Hematopoietic multipotent progenitor cell treated with erythropoietin and hydrocortisone succinate and interleukin-3 and kit ligand, for 6 days (in vitro differentiated cells): Measurements from ENCODE around the gene NUCKS1.

Source experiments
- DNase-seq: peaks from one replicate; pipeline ENCODE4 v3.0.0-alpha.2; 2015

The NUCKS1 gene

DNA sequence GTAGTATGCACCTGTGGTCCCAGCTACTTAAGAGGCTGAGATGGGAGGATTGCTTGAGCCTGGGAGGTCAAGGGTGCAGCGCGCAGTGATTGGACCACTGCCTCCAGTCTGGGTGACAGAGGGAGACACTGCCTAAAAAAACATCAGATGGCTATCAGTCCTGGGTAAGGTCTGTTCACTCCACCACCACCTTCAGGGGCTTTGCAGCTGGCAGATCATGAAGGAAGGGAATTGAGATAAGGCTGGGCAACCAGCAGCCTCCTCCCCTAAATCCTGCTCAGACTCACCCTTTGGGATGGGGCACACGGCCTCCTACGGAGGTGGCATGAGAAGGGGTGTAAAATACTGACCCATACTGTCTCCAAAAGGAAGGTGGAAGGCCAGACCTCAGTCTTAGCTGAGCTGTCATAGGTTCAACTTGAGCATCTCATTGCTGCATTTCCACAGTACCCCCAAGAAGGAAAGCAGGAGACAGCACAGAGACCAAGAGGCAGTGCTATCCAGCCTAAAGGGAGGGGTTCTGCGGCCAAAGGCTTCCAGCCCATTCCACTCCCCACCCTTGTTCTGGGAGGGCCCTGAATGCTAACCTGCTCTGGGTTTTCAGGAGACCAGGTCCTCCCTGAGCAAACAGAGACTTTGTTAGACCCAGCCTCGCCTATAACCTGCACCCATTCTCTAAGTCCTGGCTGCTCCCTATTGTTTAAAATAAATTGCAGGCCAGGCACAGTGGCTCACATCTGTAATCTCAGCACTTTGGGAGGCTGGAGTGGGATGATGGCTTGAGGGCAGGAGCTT, 83.4 kb downstream of the NUCKS1 start:
- DNase-seq: no peak

- DNase-seq: no peak
Measured at GRCh38 chr1:205665201-205666045, 84.6 kb downstream of the NUCKS1 start.

DNA sequence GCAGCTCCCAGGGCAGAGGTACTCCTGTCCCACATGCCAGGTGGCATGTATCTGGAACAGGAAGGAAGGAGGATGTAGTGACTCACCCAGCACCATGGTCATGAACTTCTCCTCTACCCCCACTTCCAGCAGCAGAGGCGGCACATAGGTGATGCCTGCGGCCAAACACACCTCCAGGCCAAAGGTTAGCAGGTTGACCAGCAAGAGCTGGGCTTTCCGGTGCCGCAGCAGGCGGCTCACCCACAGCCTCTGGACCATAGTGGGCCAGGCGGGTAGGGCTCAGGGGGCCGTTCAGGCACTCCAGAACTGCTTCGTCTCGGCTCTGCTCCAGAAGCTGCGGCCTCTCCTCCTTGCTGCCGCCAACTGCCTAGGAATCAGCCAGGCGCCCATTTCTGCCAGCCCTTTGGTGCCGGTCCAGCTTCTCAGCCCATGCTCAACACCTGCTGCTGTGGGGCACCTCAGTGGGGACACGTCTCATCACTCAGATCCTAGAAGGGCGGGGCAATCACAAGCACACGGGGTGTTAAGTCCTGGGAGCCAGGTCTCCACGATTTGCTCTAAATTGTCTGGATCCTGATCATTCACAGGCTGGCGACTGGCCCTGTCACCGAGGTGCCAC, 85.5 kb downstream of the NUCKS1 start:
- no peak for DNase-seq

DNA sequence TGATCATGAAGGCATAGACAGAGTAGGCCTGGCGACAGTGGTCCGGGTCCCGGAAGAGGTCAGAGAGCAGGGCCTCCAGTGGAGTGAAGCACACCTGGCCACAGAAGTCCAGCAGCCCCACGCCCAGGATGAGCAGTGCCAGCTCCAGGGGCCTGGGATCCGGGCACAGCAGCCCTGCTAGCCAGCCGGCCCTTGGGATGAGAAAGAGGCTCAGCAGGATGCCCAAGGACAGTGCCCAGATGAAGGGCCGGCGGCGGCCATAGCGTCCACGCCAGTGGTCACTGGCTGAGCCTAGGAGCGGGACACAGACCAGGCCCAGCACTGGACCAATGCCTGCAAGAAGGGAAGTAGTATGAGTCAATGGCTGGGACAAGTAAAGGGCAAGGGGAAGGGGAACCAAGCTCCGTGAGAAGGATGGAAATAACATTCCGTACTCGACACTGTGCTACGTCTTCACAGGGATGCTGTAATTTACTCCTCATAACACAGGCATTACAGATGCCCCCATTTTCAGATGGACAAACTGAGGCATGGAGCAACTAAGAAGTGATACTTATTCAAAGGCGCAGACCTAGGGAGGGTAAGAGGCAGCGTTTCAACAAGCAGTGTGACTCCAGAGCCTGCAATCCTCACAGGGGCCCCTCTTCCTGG, 86.6 kb downstream of the NUCKS1 start:
- DNase-seq: no peak
